GM19452 (cell line): ENCODE measurements around the gene TSPAN3.
A peak's percentile ranks its signal among the peaks of the same experiment; 100 is the strongest.

ENCODE experiments used
- ATAC-seq: cut with Tn5 transposase; IDR thresholded peaks from one replicate; pipeline ENCODE4 v1.9.1; 2021; ENCODE audit not compliant: unreplicated experiment

Gene TSPAN3

DNA sequence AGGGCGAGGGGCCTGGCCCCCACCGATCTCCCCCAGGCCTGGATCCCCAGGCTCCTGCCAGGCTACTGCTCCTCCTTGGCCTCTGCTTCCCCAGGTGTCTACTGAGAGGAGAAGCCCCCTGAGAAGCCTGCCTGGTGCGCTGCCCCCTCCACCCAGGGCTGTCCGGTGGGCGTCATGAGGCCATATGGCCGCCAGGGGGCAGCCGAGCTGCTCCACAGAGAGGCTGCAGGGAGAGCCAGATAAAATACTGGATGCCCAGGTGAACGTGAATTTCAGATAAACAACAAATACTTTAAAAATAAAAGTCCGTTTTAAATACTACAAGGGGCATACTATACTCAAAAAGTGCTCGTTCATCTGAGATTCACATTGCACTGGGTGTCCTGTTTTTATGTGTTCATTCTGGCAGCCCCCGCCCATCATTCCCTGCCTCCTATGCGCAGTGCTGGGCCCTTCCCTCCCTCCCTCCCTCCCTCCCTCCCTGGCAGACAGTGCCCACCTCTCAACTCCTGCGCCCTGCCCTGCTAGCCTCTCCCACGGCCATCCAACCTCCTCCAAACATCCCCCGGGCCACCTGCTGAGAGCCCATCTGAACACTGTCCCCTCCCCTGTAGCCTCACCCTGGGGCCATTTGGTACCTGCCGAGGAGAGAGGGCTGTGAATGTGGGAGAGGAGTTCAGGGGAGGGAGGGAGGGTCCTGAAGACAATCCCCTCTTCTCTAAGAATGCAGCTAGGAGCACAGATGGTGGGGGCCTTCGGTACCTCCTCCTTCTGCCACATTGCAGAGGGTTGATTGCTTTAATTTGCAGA lies 46.4 kb downstream of the TSPAN3 start:
- ATAC-seq, result no peak

DNA sequence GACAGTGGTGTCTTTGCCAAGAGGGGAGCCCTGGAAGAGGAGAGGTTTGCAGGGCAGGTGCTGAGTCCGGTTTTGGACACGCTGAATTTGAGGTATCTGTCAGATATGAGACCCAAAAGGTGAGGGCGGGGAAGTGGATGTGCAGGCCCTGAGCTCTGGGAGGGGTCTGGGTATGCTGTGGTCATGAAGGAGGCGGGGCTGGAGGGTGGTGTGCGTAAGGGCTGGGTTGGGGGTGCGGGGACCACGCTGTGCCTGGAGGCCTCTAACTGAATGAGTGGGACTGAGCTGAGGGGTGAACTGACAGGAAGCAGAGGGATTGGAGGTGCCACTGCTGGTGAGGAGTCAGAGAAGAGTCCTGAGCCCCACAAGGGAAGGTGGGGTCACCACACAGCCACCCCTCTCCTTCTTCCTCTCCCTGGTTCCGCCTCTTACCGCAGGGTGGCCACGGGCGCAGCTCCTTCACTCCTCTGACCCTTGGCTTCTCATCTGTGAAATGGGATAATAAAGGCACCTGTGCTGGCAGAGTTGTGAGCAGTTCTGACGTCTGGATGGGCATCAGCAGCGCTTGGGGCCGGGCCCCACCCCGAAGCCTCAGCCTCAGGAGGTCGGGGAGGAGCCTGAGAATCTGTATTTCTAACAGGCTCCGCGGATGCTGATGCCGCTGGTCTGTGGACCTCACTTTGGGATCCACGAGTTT lies 47.2 kb downstream of the TSPAN3 start:
- ATAC-seq, result no peak

DNA sequence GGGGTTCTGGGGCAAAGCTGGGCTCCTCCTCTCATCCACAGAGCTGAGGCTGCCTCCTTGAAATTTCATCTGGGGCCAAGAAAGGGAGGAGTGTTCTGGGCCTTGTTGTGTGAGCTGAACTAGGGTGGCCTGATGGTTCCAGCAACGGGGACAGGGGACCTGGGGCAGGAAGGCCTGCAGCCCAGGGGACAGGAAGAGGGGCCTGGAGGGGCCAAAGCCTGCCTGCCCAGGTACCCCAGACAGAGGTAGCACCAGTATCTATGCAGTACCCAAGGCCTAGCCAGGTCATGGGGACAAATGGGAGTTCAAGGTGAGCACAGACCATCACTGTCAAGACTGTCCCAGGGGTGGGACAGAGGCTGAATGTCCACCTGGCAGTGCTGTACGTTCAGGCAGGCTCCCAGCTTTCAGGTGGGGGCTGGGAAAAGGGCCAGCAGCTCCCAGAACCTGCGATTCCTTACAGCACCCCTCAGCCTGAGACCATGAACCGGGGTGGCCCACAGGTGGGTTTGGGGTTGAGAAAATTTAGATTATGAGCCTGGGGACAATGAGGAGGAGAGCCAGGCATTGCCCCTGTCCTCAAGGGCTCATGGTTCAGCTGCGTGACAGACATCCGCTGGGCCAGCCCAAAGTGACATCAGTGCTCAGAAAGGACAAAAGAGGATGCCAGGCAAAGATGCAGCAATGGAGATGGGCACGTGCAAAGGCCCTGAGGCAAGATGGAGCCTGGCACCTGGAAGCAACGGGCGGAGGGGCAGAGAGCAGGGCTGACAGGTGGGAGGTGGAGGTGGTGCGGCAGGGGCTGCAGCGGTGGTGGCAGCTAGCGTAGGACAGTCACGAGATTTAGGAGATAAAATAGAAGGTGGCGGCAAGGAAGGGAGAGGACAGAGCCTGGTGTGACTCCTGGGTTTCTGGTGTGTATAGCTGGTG lies 48.0 kb downstream of the TSPAN3 start:
- no peak for ATAC-seq

DNA sequence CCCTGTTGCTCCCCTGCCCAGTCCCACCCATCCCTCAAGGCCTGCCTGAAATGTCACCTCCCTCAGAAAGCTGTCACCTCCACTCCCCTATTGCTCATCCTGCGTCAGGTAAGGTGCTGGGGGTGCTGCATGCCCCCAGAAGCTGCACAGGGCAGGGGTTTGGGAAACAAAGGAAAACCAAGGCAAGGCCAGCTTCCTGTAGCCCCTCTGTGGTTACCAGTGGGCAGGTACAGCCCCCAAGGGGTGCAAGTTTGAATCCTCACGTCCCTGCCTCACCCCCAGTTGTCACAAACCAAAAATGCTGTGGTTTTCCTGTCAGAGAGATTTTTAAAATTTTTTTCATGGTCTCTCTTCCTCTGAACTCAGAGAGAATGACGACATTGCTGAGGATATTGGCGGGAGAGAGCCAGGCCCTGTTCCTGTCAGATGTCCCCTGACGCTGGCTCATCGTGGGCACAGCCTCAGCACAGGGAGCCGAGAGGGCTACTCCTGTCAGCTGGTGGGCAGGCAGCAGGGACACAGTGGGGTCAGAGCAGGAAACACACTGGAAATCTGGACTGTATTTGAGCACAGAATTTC lies 49.0 kb downstream of the TSPAN3 start:
- ATAC-seq, result no peak

DNA sequence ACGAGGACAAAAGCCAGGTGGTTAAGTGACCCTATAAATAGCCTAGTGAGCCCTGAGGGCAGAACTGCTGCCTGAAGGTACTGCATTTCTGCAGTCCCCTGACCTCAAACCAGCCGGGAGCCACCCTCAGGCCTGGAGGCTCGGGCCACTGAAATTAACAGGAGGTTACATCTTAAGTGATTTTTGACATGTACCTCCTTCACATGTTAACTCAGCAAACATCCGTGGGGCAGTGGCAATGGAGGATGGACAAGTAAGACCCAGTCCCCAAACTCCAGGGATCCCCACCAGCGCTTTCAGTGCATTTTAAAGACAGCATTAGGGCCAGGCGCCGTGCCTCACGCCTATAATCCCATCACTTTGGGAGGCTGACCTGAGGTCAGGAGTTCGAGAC lies 49.8 kb downstream of the TSPAN3 start:
- no peak for ATAC-seq

DNA sequence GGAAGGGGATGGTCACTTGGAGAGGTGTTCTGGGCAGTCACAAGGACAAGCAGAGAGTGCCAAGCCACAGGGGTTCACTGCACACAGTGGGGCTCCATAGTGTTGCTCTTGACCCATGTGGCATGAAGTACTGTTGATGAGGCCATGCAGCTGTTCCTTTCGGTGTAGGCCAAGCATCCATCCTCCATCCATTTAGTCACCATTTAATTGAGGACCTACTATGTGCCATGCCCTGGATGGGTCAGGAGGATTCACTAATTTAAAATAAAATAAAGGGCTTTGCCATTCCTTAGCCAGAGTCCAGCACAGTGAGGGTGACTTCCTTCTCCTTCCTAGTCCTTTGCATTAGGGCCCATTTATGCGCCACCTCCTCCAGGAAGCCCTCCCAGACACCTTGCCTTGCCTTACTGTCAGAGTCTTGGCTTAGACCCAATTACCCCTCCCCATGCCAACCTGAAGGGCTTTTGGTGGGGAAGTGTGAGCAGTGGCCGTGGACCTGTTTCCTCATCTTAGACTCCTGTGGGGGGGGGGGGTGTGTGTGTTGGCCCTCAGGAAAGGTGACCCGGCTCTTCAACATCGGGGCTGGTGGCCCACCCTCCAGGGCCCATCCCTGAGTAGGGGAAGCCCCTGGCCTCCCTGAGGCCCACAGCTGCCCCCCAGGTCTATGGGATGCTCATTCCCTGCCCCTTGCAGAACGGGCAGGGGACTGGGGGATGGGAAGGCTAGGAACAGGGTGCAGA lies 50.4 kb downstream of the TSPAN3 start:
- ATAC-seq, result no peak

DNA sequence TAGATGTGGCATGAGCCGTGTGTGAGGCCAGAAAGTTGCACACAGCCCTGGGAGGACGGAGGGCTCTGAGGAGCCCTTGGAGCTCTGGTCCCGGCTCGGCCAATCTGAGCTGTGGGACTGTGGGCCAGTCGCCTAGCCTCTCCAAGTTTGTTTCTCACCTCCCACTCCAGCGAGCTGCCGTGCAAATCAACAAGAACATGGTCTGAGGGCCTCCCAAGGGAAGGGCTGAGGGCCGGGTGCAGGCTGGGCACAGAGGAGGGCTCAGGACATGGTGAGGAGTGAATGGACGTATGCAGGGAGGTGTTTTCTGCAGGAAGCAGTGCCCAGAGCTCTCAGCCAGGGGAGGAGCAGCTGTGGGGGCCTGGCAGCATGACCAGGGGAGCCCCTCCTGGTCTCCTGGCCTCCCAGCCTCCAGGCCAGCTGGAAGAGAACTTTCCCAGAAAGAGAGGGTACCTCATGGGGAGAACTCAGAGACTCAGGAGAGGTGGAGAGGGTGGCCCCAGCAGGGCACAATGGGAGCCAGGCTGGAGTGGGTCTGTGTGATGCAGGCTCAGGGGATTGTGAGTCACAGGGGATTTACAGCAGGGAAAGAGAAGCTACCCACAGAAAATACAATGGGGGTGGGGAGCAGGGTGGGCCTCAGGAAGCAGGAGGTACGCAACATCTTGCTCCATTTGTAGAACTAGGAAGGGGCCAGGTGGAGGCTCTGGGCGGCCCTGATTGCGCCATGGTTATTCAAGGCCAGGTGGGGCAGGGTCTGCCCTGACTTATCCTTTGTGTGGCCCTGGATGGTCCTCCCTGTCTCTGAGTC lies 51.2 kb downstream of the TSPAN3 start:
- ATAC-seq, result no peak

DNA sequence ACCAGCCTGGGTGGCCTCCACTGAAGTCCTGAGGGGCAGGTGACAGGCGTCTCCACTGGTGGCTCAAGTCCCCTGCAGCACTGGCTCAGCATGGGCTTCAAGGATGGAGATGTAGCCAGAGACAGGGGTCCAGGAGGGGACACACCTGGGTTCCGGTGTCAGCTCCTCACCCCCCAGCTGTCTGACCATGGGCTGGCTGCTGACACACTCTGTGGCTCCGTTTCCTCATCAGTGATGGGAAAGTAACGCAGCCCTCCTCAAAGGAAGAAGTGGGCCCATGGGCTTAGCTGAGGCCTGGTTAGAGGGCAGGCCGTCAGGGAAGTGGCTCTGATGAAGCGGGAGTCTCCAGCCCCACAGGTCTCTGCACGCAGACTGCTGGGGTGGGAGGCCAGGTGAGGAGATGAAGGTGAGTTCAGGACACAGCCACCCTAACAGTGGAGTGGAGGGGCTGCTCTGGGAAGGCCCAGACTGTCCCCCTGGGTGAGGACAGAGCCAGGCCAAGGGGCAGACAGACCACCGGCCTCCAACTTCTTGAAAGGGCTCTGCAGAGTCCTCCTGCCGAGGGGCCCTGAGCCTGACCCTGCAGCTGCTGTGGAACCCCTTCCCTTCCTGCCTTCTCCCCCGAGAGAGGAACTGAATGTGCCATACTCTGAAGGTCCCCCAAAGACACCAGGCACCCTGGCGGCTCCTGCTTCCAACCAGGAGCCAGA lies 52.0 kb downstream of the TSPAN3 start:
- no peak for ATAC-seq

DNA sequence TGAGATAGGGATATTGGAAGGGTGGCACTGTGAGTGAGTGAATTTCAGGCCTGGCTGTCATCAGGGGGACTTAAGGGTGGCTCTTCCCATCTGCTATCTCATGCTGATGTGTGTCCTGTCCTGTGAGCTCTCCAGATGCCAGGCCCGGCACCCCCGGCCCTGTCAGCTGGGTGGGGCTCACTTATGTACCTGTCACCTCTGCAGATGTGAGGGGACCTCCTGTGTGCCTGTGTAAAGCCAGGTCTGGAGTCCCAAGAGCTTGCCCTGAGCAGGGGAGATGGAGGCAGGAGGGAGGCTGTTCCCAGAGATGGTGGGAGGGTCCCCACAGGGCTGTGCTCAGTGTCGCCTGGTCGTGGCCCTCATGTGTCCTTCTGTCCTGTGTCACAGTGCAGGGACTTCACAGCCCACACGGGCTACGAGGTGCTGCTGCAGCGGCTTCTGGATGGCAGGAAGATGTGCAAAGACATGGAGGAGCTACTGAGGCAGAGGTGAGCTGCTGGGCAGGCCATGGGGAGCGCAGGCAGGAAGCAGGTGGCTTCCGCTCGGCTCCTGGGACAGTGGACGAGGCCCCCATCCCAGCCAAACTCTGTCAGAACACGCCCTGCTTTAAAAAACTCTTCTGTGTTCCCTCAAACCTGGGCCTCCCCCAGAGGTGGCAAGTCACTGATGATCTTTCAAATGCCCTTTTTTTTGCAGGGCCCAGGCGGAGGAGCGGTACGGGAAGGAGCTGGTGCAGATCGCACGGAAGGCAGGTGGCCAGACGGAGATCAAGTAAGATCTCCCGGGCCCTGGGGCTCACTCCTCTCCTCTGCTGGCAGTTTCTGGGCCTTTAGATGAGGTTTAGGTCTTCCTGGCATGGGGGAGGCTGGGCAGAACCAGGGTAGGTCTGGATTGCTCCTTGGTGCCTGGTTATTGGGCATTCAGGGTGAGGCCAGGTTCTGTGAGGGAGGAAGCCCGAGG lies 52.9 kb downstream of the TSPAN3 start:
- ATAC-seq, result no peak

DNA sequence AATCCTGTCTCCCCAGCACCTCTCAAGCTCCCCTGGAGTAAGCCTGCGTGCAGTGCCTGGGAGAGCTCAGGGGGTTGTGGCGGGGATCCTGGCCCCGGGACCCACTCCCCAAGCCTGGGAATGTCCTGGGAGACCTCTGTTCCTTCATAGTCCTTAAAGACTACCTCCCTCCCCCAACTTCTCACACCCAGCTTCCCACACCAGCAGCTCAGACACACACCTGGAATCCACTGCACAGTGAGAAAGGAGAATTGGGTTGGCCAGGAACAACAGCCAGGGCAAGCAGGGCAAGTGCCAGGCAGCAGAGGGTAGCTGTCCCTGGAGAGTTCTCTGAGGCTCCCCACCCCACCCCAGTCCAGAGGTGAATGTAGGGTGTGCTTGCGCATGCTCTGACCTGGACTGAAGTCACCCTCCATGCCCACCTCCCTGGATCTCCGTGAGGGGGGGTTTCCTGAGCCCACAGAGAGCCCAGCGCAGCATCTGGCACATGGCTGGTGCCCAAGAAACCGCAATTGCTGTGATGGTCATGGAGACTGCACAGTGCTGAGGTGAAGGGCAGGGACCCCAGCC lies 53.7 kb downstream of the TSPAN3 start:
- no peak for ATAC-seq

DNA sequence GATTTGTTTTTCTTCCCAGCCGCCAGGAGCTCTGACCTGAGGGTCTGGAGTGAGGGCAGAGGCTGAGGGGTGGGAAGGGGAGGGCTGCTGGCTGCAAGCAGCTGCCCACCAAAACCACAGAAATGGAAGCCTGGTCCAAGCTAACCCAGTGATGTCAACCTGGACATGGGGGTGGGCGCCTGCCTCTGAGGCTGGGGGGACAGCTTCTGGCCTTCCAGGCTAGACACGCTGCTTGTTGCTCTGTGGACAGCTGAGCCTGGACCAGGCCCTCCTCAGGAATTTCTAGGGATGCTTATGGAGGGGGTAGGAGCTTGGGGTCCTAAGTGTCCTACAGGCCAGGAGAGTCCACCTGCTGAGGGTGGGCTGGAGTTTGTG lies 54.6 kb downstream of the TSPAN3 start:
- no peak for ATAC-seq

DNA sequence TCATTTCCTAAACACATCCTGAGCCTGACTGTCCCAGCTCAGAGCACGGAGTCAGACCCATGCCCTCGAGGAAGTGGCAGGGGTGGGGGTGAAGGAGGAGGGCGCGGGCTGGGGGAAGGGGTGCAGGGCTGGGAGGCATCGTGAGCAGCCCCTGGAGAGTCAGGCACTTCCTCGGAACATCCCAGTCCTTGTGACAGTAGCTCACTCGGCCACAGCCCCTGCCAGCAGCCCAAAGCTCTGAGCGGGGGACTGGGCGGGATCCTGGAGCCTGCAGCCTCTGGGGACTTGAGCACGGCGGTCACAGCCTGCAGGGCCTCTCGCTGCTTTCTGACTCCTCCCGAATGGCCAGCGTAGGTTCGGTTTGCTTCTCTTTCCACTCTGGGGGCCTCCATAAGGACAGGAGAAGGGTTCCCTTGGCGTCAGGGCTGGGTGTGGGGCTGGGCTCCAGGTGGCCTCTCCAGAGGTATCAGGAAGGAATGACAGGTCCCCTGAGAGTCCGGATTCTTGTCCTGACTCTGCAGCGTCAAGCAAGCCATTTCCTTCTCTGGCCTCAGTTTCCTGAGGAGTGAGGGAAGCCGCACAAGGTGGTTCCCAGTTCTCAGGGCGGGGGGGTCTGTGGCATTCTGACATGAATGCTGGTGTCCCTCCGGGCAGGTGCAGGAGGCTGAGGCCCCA lies 55.1 kb downstream of the TSPAN3 start:
- no peak for ATAC-seq

DNA sequence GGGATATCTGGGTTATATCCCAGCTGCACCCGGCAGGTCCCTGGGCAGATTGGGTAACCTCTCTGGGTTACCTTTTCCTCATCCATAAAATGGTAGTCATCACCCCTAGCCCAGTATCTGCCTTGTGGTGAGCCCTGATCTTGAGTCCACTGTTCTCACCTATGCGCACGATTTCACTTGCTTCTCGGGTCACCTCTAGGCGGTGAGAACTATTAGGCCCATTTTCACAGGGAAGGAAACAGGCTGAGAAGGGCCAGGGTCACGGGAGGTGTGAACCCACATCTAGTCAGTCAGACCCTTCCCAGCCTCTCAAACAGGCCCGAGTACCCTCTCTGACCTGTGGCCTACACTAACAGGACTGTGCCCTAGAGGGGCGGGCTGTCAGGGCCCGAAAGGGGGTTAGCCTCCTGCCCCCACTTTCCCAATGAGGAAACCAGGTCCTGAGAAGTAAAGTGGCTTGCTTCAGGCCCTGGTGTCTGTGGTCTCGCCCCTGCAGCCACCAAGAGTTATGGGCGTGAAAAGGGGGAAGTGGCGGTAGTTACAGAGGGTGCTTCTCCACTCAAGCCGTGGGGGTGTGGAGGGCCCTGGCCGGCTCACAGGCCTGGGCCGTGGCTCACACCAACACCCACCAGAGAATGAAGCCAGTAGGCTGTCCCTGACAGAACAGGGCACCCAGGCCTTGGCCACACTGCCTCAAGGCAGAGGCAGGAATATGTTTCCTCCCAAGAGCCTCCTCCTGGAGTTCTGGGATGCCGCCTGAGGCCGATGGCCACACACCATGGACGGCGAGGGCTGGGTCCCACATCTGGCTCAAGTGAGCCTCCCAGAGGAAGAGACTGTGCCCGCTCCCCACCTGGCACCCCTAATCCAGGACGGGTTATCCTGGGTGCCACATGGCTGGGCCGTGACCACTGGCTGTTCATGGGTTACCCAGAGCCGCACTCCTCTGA lies 56.5 kb downstream of the TSPAN3 start:
- peak; percentile 44 for ATAC-seq

DNA sequence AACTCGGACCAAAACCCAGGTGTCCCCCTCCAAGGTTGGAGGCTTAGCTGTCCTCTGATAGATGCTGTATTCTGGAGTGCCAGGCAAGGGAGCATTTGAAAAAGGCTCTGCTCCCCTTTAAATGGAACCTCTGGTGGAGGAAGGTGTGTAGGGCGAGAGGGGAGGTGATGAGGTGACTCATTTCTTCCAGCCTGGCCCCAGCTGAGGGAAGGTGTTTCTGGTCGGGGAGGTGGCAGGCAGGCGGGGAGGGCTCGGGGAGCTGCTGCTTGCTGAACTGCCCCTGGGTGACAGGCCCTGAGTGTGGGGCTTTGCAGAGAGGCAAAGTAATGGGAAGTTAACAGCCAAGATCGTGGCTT lies 57.2 kb downstream of the TSPAN3 start:
- peak; percentile 53 for ATAC-seq

DNA sequence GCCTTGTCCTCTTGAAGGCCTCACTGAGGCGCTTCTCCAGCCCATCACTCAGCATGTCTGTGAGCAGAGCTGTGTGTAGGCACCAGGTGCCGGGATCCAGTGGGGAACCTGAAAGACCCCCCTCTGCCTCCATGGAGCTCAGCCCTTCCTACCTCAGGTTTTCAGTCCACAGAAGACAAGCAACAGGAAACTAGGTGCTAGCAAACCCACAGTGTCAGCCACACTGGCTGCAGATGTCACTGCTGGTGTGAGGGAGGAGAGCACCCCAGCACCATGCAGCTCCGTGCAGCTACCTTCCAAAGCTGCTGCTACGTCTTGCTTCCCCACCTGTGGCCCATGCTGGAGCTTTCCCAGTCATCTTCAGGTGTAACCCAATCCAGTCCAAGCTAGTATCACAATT lies 58.0 kb downstream of the TSPAN3 start:
- peak; percentile 45 for ATAC-seq

DNA sequence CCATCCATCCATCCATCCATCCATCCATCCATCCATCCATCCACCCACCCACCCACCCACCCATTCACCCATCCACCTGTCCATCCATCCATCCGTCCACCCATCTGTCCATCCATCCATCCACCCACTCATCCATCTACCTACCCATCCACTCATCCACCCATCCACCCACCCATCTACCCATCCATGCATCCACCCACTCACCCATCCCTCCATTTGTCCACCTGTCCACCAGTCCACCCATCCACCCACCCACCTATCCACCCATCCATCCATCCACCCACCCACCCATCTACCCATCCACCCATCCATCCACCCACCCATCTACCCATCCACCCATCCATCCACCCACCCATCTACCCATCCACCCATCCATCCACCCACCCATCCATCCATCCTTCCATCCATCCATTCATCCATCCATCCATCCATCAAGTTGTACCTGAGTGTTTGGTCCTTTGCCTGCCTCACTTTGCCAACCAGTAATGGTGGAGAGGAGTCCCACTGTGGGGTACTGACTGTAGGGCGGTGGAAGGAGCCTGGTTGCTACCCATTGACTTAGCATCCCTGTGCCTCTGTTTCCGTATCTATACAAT lies 58.7 kb downstream of the TSPAN3 start:
- no peak for ATAC-seq
